Lower leg skin (tissue), 4 donors: ENCODE data around the gene PCDHB4. TPM values are rescaled to one million over a fixed set of nuclear protein-coding genes. Genes with fewer than 3 reads are reported as not detected.

ENCODE experiments used
- DNase-seq, 2 donors: peaks; one replicate each; pipeline ENCODE4 v3.0.0-alpha.2; 2019; ENCODE audit warnings: low spot score in 2 of 2
- H3K4me3 ChIP-seq: fragments of 200-600 bp; sonication (generic); 2 replicates; pipeline ENCODE4 v1.5.1; 2017; ENCODE audit warnings: mild to moderate bottlenecking, low read depth; ENCODE audit not compliant: poor library complexity, severe bottlenecking
- CTCF ChIP-seq, 3 donors: fragments of 450-650 bp; IDR thresholded peaks; one replicate each; pipeline ENCODE4 v1.5.1; 2016; ENCODE audit warnings: antibody characterized with exemption in 3 of 3, mild to moderate bottlenecking in 3 of 3, moderate library complexity in 2 of 3
- POLR2A ChIP-seq, 2 donors: fragments of 450-650 bp; IDR thresholded peaks; one replicate each; pipeline ENCODE4 v1.6.1; 2016 to 2017; ENCODE audit warnings: antibody characterized with exemption in 2 of 2, mild to moderate bottlenecking in 1 of 2, moderate library complexity in 1 of 2
- WGBS, 2 donors: methylation state at CpG; one replicate each; pipeline ENCODE4 v1.1.5; 2018; 5-methylcytosine and 5-hydroxymethylcytosine counted together
- intact Hi-C: fragments of 100-400 bp; cut with DNase I; formaldehyde crosslinking; loops from one replicate; pipeline ENCODE4 v1.15.0; 2023; ENCODE audit warnings: low total_unique reads
- total RNA-seq, 4 donors: library from RNA; depleted of rRNA; stranded (reverse); fragments of >200 nt; gene quantifications; one replicate each; pipeline ENCODE4 v1.1.0, GENCODE V29; 2016

The PCDHB4 gene
- total RNA-seq, result 1 to 10 TPM; 1.1 to 2.8 (median 2.0) TPM

- 23 to 24% methylated on average over 16 of the region's 16 CpGs for WGBS, 2 donors
- H3K4me3 ChIP-seq, result no peak within 1 kb of the TSS
- no peak for TF ChIP-seq POLR2A (IDR thresholded peaks at IDR 0.05)
- no peak for TF ChIP-seq CTCF (IDR thresholded peaks at IDR 0.05)
- no peak for DNase-seq
- intact Hi-C loops, result no loop called here
These were observed at the start of gene PCDHB4 for GRCh38 chr5:141121563-141121962. Gene PCDHB4, plus strand, starts transcription at chr5:141121818. Its CDS starts 181 bp downstream, at chr5:141121999.

GRCh38 chr5:141077826-141078225 is 43.8 kb upstream of the PCDHB4 start:
- TF ChIP-seq POLR2A (IDR thresholded peaks at IDR 0.05), result no peak
- TF ChIP-seq CTCF (IDR thresholded peaks at IDR 0.05), result no peak
- 45 to 51% methylated on average over 17 of the region's 17 CpGs for WGBS, 2 donors
- no peak overlapping the region for H3K4me3 ChIP-seq
- intact Hi-C loops, result no loop called here
- no peak for DNase-seq

- intact Hi-C loops, result no loop called here
- TF ChIP-seq POLR2A (IDR thresholded peaks at IDR 0.05) (no peak), CTCF (IDR thresholded peaks at IDR 0.05) (no peak)
- no peak for DNase-seq
- H3K4me3 ChIP-seq, result no peak overlapping the region
These were observed 39.4 kb upstream of the PCDHB4 start for GRCh38 chr5:141082228-141082627.

- no peak for DNase-seq
- intact Hi-C loops, result no loop called here
- TF ChIP-seq POLR2A (IDR thresholded peaks at IDR 0.05), result no peak
- no peak for TF ChIP-seq CTCF (IDR thresholded peaks at IDR 0.05)
- WGBS, 2 donors, result 15 to 18% methylated on average over 21 of the region's 21 CpGs
- no peak overlapping the region for H3K4me3 ChIP-seq
These were observed 37.1 kb upstream of the PCDHB4 start for GRCh38 chr5:141084487-141084989.

- intact Hi-C loops, result no loop called here
- TF ChIP-seq POLR2A (IDR thresholded peaks at IDR 0.05) (no peak), CTCF (IDR thresholded peaks at IDR 0.05) (no peak)
- no peak for DNase-seq
- 13 to 20% methylated on average over 29 of the region's 29 CpGs for WGBS, 2 donors
- H3K4me3 ChIP-seq, result no peak within 1 kb of the TSS
These were observed 26.9 kb upstream of the PCDHB4 start, which contains the start of gene PCDHB2 for GRCh38 chr5:141094481-141095262. Gene PCDHB2, plus strand, starts transcription at chr5:141094615. Its CDS starts 176 bp downstream, at chr5:141094791.
